NCI-H1436 treated with DMSO at 0.1 percent for 48 hours (cell line): ENCODE data around the gene CLC.
"Not testable (repeated sequence)": the region's sequence is repeated elsewhere in the genome, so short reads cannot be mapped to it uniquely, and the experiment has no call there.

Source experiments
- DNase-seq: peaks from one replicate; lab custom pipeline; 2025; lab: John Stamatoyannopoulos, UW

CLC gene

GRCh38 chr19:39737891-39738290 is at the start of gene CLC:
TSS of gene CLC (minus strand) at chr19:39738029. CDS start at chr19:39737952, 77 bp downstream.
- DNase-seq = no peak

GRCh38 chr19:39780894-39781293 is 43.1 kb upstream of the CLC start:
- no peak for DNase-seq

- DNase-seq = no peak
Observed at GRCh38 chr19:39778763-39779162, 40.9 kb upstream of the CLC start, which contains the start of gene LEUTX. TSS of gene LEUTX (plus strand) at chr19:39778854. CDS start at chr19:39778921, 67 bp downstream.

GRCh38 chr19:39768786-39769185 is 31.0 kb upstream of the CLC start:
- DNase-seq = no peak

- DNase-seq = no peak
Observed at GRCh38 chr19:39768334-39768733, 30.5 kb upstream of the CLC start.

GRCh38 chr19:39765091-39766076 is 27.6 kb upstream of the CLC start:
- DNase-seq = no peak

GRCh38 chr19:39761851-39762250 is 24.0 kb upstream of the CLC start:
- not testable (repeated sequence) for DNase-seq

GRCh38 chr19:39759457-39760184 is 21.8 kb upstream of the CLC start:
- DNase-seq = no peak

GRCh38 chr19:39754971-39755370 is 17.1 kb upstream of the CLC start:
- no peak for DNase-seq

- DNase-seq = no peak
Observed at GRCh38 chr19:39754544-39754943, 16.7 kb upstream of the CLC start.

GRCh38 chr19:39752795-39753194 is 15.0 kb upstream of the CLC start:
- DNase-seq = no peak

- no peak for DNase-seq
Observed at GRCh38 chr19:39752390-39752789, 14.6 kb upstream of the CLC start.

GRCh38 chr19:39749981-39750380 is 12.2 kb upstream of the CLC start:
- DNase-seq = no peak

GRCh38 chr19:39746836-39747529 is 9.2 kb upstream of the CLC start:
- DNase-seq = no peak

GRCh38 chr19:39745643-39746042 is 7.8 kb upstream of the CLC start:
- no peak for DNase-seq

- DNase-seq = no peak
Observed at GRCh38 chr19:39740395-39740794, 2.6 kb upstream of the CLC start.

- DNase-seq = no peak
Observed at GRCh38 chr19:39738814-39739213, 985 bp upstream of the CLC start.

GRCh38 chr19:39737351-39737750 is 478 bp downstream of the CLC start:
- no peak for DNase-seq

GRCh38 chr19:39736088-39736487 is 1.7 kb downstream of the CLC start:
- no peak for DNase-seq

- DNase-seq = no peak
Observed at GRCh38 chr19:39735688-39736087, 2.1 kb downstream of the CLC start.

- no peak for DNase-seq
Observed at GRCh38 chr19:39733841-39734240, 4.0 kb downstream of the CLC start.

GRCh38 chr19:39731685-39732084 is 6.1 kb downstream of the CLC start:
- DNase-seq = no peak
